WERI-Rb-1 (cell line): ENCODE measurements around the gene RYR2.
A peak's percentile ranks its signal among the peaks of the same experiment; 100 is the strongest.

Source experiments
- DNase-seq: peaks from one replicate; pipeline ENCODE4 v3.0.0-alpha.2; 2020
- H3K27ac ChIP-seq: fragments of 250-450 bp; sonication (Bioruptor Pico); 2 replicates; pipeline ENCODE4 v1.5.1; 2020; ENCODE audit warnings: mild to moderate bottlenecking, moderate library complexity
- H3K27me3 ChIP-seq: fragments of 250-450 bp; sonication (Bioruptor Pico); 2 replicates; pipeline ENCODE4 v1.5.1; 2021; ENCODE audit warnings: mild to moderate bottlenecking, low read depth, moderate library complexity; ENCODE audit not compliant: insufficient read depth, severe bottlenecking
- H3K36me3 ChIP-seq: fragments of 250-450 bp; sonication (Bioruptor Pico); 2 replicates; pipeline ENCODE4 v1.5.1; 2020; ENCODE audit warnings: mild to moderate bottlenecking, moderate library complexity
- H3K4me3 ChIP-seq: 2 replicates; pipeline ENCODE4 v1.5.1; 2011; ENCODE audit warnings: low read depth, mild to moderate bottlenecking, control low read depth, low read length
- H3K9me3 ChIP-seq: fragments of 250-450 bp; sonication (Bioruptor Pico); 2 replicates; pipeline ENCODE4 v1.5.1; 2021; ENCODE audit warnings: mild to moderate bottlenecking, moderate library complexity; ENCODE audit not compliant: severe bottlenecking
- TF ChIP-seq, protein P1 (sequence below): IDR thresholded peaks from 2 replicates; pipeline ENCODE4 v1.5.1; 2011; ENCODE audit warnings: low read depth, mild to moderate bottlenecking, control low read depth, inconsistent platforms, low read length

The RYR2 gene

DNA sequence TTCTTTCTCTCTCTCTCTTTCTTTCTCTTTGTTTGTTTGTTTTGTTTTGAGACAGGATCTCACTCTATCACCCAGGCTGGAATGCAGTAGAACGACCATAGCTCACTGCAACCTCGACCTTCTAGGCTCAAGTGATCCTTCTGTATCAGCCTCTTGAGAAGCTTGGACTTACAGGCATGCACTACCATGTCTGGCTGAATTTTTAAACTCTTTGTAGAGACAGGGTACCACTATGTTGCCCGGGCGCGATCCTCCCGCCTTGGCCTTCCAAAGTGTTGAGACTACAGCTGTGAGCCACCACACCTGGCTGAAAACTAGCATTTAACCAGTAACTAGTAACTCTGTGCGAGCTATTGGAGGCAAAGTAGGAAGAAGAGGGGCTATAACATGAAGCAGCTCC is 523.3 kb downstream of the RYR2 start:
- Histone ChIP-seq H3K36me3 (no peaks in the 10 kb centered on the region), H3K9me3 (no peaks in the 10 kb centered on the region), H3K27ac (no peak overlapping the region), H3K4me3 (no peak overlapping the region), H3K27me3 (no peaks in the 10 kb centered on the region)
- no peak for DNase-seq
- TF ChIP-seq, protein P1, sequence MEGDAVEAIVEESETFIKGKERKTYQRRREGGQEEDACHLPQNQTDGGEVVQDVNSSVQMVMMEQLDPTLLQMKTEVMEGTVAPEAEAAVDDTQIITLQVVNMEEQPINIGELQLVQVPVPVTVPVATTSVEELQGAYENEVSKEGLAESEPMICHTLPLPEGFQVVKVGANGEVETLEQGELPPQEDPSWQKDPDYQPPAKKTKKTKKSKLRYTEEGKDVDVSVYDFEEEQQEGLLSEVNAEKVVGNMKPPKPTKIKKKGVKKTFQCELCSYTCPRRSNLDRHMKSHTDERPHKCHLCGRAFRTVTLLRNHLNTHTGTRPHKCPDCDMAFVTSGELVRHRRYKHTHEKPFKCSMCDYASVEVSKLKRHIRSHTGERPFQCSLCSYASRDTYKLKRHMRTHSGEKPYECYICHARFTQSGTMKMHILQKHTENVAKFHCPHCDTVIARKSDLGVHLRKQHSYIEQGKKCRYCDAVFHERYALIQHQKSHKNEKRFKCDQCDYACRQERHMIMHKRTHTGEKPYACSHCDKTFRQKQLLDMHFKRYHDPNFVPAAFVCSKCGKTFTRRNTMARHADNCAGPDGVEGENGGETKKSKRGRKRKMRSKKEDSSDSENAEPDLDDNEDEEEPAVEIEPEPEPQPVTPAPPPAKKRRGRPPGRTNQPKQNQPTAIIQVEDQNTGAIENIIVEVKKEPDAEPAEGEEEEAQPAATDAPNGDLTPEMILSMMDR: no peak

GRCh38 chr1:237566581-237566980 is 524.6 kb downstream of the RYR2 start:
- TF ChIP-seq, protein P1: no peak
- Histone ChIP-seq H3K27me3 (no peaks in the 10 kb centered on the region), H3K27ac (no peak overlapping the region), H3K4me3 (no peak overlapping the region), H3K9me3 (no peaks in the 10 kb centered on the region), H3K36me3 (no peaks in the 10 kb centered on the region)
- DNase-seq: no peak

DNA sequence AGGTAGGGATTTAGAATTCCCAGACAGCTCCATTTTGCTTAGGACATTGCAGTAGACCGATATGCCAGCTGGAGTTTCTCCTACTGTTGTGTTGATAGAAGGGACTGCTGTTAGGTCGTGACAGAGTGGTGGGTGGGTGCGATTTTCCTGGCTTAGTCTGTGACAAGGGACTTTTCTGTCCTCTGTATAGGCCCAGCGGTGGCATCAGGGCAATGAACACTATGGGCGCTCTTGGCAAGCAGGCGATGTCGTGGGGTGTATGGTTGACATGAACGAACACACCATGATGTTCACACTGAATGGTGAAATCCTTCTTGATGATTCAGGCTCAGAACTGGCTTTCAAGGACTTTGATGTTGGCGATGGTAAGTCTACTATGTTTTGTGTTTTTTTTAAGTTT is 527.0 kb downstream of the RYR2 start:
- H3K27me3 ChIP-seq: no peaks in the 10 kb centered on the region
- no peaks in the 10 kb centered on the region for H3K9me3 ChIP-seq
- TF ChIP-seq, protein P1: no peak
- H3K4me3 ChIP-seq: no peak overlapping the region
- no peaks in the 10 kb centered on the region for H3K36me3 ChIP-seq
- no peak for DNase-seq
- no peak overlapping the region for H3K27ac ChIP-seq

DNA sequence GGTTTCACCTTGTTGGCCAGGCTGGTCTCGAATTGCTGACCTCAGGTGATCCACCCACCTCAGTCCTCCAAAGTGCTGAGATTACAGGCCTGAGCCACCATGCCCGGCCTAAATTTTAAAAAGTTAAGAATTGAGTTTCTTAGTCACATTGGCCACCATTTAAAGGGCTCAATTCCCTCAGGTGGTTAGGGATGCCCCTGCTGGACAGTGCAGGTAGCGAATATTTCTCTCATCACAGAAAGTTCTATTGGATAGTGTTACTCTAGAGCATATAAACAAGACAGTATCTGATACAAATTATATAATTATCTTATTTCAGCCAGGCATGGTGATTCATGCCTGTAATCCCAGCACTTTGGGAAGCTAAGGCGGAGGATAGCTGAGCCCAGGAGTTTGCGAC is 528.5 kb downstream of the RYR2 start:
- no peaks in the 10 kb centered on the region for H3K36me3 ChIP-seq
- H3K27ac ChIP-seq: no peak overlapping the region
- H3K27me3 ChIP-seq: no peaks in the 10 kb centered on the region
- no peak for DNase-seq
- H3K9me3 ChIP-seq: peaks cover 2% of the 10 kb centered on the region
- TF ChIP-seq, protein P1: 0 out of 2 replicates have a peak, but pooled peaks have one; percentile 4
- H3K4me3 ChIP-seq: no peak overlapping the region

DNA sequence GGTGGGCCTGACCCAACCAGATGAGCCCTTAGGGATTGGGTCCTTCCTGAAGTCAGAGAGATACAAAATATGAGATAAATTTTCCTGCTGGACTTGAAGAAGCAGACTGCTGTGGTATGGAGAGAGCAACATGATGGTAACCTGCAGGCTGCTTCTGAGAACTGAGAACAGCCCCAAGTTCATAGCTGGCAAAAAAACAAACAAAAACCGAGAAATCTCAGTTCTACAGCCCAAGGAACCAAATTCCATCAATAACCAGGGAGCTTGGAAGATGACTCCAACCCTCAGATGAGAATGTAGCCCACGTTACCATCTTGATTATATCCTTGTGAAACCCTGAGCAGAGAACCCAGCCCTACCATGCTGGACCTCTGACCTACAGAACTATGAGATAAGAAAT is 532.6 kb downstream of the RYR2 start:
- no peak for DNase-seq
- H3K27me3 ChIP-seq: no peaks in the 10 kb centered on the region
- TF ChIP-seq, protein P1: no peak
- H3K9me3 ChIP-seq: peaks cover 12% of the 10 kb centered on the region
- H3K36me3 ChIP-seq: no peaks in the 10 kb centered on the region
- H3K27ac ChIP-seq: no peak overlapping the region
- no peak overlapping the region for H3K4me3 ChIP-seq

DNA sequence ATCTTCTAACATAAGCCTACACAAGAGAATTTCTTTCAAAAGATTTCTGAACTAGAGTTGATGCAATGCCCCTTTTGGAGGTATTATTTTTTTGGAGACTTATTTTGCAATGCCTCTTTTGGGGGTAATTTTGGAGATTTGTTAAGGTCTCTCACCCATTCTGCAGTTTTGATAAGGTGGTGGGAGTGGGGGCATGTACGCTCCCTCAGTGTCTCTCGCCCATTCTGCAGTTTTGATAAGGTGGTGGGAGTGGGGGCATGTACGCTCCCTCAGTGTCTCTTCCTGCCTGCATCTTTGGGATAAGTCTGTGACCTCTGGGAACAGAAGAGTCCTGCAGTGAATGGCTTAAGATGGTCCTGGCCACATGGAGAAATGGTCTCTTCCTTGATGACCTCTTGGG is 536.6 kb downstream of the RYR2 start:
- Histone ChIP-seq H3K27ac (no peak overlapping the region), H3K9me3 (peaks cover 12% of the 10 kb centered on the region), H3K4me3 (no peak overlapping the region), H3K36me3 (no peaks in the 10 kb centered on the region), H3K27me3 (no peaks in the 10 kb centered on the region)
- TF ChIP-seq, protein P1: no peak
- DNase-seq: no peak
